Cardiac fibroblast (primary cell): ENCODE data around the gene LMBR1L.
A peak's percentile ranks its signal among the peaks of the same experiment; 100 is the strongest.

ENCODE experiments used
- DNase-seq, 2 donors: peaks; one replicate each; pipeline versions ENCODE4 v3.0.0 to v3.0.0-alpha.2; 2010; ENCODE audit warnings: low read depth in 2 of 2
- H3K4me3 ChIP-seq, 2 donors: replicated peaks in 1 of 2; 1 replicate in 1 of 2; 2 replicates in 1 of 2; pipeline ENCODE4 v1.5.1; 2011; ENCODE audit warnings: low read depth in 2 of 2, low read length in 2 of 2, mild to moderate bottlenecking in 2 of 2, moderate library complexity in 1 of 2
- TF ChIP-seq, protein P1 (sequence below): IDR thresholded peaks from one replicate; pipeline ENCODE4 v1.5.1; 2011; ENCODE audit warnings: low read depth, mild to moderate bottlenecking, low read length, inconsistent platforms

The LMBR1L gene

DNA sequence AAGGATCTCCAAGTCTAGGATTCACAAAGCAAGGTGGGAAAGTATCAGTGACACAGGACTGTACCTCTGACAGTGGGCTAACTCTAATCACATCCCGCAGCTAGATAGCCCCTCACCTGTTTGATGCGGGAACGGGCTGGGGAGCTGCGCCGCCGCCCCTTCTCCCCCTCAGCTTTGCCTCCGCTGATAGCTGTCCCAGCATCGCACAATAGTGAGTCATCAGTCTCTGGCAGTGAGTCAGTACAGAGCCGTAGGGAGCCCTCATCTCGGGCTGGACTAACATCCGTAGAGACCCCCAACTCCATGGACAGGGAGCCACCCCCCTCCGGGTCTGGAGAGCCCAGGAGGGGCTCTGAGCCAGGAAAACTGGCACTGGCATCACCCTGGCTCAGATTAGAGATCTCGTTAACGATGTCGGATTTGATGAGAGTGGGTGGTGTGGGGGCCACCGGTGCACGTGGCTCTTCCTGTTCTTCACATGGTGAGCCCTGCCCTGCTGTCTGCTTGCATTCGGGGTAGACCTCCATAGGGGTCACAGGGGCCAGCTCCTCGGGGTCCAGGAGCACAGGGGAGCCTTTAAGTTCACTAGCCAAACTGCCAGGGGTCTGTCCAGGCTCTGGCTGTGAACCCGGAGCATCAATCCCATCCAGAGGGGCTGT is 61.0 kb downstream of the LMBR1L start:
- H3K4me3 ChIP-seq = no peak overlapping the region
- DNase-seq = peak; percentile 69 to 74
- TF ChIP-seq, protein P1, sequence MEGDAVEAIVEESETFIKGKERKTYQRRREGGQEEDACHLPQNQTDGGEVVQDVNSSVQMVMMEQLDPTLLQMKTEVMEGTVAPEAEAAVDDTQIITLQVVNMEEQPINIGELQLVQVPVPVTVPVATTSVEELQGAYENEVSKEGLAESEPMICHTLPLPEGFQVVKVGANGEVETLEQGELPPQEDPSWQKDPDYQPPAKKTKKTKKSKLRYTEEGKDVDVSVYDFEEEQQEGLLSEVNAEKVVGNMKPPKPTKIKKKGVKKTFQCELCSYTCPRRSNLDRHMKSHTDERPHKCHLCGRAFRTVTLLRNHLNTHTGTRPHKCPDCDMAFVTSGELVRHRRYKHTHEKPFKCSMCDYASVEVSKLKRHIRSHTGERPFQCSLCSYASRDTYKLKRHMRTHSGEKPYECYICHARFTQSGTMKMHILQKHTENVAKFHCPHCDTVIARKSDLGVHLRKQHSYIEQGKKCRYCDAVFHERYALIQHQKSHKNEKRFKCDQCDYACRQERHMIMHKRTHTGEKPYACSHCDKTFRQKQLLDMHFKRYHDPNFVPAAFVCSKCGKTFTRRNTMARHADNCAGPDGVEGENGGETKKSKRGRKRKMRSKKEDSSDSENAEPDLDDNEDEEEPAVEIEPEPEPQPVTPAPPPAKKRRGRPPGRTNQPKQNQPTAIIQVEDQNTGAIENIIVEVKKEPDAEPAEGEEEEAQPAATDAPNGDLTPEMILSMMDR = no peak

DNA sequence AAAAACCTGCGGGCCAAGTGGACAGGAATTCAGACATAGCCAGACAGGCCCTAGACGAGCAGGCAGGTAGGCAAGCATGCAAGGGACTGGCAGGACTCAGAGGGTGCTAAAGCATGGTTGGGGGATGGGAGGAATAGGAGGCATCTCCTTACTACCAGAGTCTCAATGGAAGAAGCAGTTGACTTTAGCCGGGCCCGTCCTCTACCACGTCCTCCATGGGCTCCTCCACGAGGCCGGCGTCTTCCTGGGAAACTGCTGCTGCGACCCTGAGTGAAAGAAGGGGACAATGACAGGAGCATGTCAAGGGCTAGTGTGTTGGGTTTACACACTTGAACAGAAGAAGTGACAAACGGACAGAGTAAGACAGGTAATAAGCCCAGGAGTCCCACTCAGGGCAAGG is 61.7 kb downstream of the LMBR1L start:
- DNase-seq = no peak

More for the DNA sequence above, 61.7 kb downstream of the LMBR1L start:
- TF ChIP-seq, protein P1 = no peak
- H3K4me3 ChIP-seq = no peak overlapping the region
